ENCODE data around the gene SLC22A23.
A peak's percentile ranks its signal among the peaks of the same experiment; 100 is the strongest.

Gene SLC22A23

DNA sequence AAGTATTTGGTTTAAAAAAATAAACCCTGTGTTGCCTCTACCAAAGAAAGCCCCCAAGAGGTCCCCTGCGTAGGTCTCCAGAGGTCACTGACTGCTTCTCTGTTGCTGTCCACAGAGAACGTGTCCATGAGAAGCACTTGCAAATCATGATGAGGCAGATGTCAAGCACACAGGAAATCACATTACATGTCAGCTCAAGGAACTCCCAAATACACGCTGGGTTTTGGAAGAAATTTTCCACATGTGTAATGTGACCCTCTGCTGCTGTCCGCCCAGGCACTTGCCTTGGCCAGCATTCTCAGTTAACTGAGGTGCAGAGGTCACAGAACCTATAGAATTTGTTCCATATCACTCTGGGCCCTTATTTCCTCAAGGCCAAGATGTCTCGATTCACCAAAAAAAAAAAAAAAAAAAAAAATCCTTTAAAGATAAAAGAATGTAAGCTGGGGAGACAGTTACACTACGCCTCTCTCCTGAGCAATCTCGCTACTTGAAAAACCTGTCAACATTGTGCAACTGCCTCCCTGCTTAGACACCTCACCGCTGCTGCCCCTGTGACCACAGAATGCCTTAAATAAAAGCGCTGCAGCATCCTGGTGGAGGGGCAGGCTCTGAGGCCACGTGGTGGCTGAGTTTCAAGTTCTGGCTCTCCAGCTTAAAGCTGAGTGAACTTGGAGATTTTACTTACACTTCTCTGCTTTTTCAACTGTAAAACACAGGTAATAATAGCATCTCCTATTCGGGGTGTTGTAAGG is 42.3 kb downstream of the SLC22A23 start:
- Histone ChIP-seq H3K4me1 (peaks cover 9 to 27% (median 18%) of the 10 kb centered on the region in 10 experiments), H3K9ac (no peak overlapping the region), H3K36me3 (no peaks in the 10 kb centered on the region), H4K20me1 (no peaks in the 10 kb centered on the region), H3K27me3 (no peaks in the 10 kb centered on the region), H3K27ac (no peak overlapping the region), H3K9me3 (replicated peaks in 1 of 11) (no peaks in the 10 kb centered on the region), H3K4me3 (no peak overlapping the region), H3K4me2 (peak overlapping the region; percentile 9 to 55 (median 37); a peak in 18 of 22 replicates)
- peak in 1 of 11 experiments; percentile 30; a peak in 2 of 22 replicates for TF ChIP-seq Cebpa-rat (IDR thresholded peaks at IDR 0.05)

DNA sequence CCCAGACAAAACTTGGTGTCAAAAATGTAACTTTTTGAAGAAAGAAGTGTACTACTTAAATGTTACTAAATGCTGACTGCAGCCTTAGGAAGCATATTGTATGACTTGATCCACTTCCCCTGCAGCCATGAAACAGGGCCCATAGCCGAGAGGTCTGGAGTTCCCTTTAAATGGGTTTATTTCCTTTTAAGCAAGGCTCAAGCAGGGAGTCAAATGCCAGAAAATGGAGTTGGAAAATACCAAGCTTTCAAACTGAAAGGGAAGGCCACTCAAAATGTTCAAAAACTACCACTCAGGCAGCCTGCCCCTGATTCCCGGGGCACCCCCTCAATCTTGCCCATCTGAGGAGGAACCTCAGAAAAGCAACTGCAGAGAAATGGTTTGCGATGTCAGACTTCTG is 43.3 kb downstream of the SLC22A23 start:
- Histone ChIP-seq H3K36me3 (no peaks in the 10 kb centered on the region), H3K4me1 (peaks cover 10 to 27% (median 18%) of the 10 kb centered on the region in 10 experiments), H4K20me1 (no peaks in the 10 kb centered on the region), H3K4me3 (no peak overlapping the region), H3K4me2 (peak overlapping the region in 2 of 11 experiments; percentile 44 to 69; a peak in 4 of 22 replicates), H3K27ac (no peak overlapping the region; a peak in 1 of 22 replicates), H3K9me3 (replicated peaks in 1 of 11) (no peaks in the 10 kb centered on the region), H3K27me3 (no peaks in the 10 kb centered on the region), H3K9ac (no peak overlapping the region)
- TF ChIP-seq Cebpa-rat (IDR thresholded peaks at IDR 0.05) = no peak

DNA sequence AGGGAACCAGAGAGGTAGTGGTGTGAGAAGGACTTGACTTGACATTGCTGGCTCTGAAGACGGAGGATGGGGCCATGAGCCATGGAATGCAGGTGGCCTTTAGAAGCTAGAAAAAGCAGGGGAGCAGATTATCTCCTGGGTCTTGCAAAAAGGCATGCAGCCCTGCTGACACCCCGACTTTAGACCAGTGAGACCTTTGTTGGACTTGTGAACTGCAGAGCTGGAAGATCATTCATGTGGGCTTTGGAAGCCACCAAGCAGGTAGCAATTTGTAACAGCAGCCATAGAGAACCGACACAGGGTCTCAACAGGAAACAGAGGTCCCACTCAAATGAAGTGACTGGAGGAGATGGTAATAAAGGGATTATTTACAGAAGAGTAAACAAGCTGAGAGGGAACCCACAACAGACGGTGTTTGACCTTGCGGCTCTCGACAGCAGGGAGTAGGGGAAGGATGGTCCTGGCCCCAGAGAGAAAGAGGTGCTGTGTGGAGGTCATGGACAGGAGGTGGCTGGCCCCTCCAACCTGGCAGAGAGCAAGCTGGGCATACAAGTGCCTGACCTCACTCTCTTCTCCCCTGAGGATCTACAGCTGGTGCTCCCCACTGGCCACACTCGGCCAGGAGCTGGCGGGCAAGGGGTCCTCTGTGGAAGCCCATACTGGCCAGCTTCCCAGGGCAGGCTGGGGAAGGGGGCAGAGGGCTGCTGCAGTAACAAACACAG is 43.9 kb downstream of the SLC22A23 start:
- Histone ChIP-seq H3K36me3 (no peaks in the 10 kb centered on the region), H3K4me2 (peak overlapping the region in 2 of 11 experiments; percentile 44 to 69; a peak in 4 of 22 replicates), H4K20me1 (no peaks in the 10 kb centered on the region), H3K9ac (0 out of 22 replicates have a peak overlapping the region, but pooled peaks of 1 of the 11 experiments have one; percentile 6), H3K27me3 (no peaks in the 10 kb centered on the region), H3K4me3 (no peak overlapping the region), H3K4me1 (peaks cover 10 to 27% (median 18%) of the 10 kb centered on the region in 10 experiments), H3K9me3 (replicated peaks in 1 of 11) (no peaks in the 10 kb centered on the region), H3K27ac (peak overlapping the region in 2 of 11 experiments; percentile 19 to 27; a peak in 2 of 22 replicates)
- no peak for TF ChIP-seq Cebpa-rat (IDR thresholded peaks at IDR 0.05)

DNA sequence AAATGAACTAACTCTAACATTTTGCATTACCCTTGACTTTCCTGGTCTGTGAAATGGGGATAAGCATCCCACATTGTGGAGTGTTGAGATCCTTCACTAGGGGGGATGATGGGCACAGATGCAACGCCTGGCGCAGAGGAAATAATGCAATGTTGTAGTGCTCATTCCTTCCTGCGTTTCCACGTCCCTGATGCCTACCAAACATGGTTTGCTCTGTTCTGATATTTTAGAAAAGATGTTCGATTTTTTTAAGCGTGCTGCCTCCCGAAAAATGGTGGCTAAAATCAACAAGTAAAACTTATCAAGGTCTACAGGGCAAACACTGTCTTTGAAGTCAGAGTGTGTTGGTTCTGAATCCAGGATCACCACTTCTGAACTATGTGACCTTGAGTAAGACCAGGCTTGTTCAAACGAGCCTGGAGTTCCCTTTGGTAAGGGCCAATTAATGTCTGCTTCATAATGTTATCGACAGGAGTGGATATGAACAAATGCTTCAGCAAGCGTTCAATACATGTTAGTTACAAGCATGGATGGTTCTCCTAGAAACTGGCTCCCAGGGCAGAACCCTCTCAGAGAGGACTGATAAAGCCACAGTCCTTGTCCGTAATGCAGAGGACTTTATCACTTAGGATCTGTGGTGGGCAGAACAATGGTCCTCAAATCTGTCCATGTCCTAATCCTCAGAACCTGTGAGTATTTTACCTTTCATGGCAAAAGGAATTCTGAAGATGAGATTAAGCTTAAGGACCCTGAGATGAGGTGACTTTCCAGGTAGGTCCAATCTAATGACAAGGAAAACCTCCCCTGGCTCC is 44.7 kb downstream of the SLC22A23 start:
- Histone ChIP-seq H3K27me3 (no peaks in the 10 kb centered on the region), H3K27ac (no peak overlapping the region), H3K9ac (no peak overlapping the region), H4K20me1 (no peaks in the 10 kb centered on the region), H3K9me3 (replicated peaks in 1 of 11) (no peaks in the 10 kb centered on the region), H3K4me1 (peaks cover 10 to 27% (median 18%) of the 10 kb centered on the region in 10 experiments), H3K4me2 (peak overlapping the region in 1 of 11 experiments; percentile 69; a peak in 1 of 22 replicates), H3K36me3 (no peaks in the 10 kb centered on the region), H3K4me3 (no peak overlapping the region)
- TF ChIP-seq Cebpa-rat (IDR thresholded peaks at IDR 0.05) = no peak

DNA sequence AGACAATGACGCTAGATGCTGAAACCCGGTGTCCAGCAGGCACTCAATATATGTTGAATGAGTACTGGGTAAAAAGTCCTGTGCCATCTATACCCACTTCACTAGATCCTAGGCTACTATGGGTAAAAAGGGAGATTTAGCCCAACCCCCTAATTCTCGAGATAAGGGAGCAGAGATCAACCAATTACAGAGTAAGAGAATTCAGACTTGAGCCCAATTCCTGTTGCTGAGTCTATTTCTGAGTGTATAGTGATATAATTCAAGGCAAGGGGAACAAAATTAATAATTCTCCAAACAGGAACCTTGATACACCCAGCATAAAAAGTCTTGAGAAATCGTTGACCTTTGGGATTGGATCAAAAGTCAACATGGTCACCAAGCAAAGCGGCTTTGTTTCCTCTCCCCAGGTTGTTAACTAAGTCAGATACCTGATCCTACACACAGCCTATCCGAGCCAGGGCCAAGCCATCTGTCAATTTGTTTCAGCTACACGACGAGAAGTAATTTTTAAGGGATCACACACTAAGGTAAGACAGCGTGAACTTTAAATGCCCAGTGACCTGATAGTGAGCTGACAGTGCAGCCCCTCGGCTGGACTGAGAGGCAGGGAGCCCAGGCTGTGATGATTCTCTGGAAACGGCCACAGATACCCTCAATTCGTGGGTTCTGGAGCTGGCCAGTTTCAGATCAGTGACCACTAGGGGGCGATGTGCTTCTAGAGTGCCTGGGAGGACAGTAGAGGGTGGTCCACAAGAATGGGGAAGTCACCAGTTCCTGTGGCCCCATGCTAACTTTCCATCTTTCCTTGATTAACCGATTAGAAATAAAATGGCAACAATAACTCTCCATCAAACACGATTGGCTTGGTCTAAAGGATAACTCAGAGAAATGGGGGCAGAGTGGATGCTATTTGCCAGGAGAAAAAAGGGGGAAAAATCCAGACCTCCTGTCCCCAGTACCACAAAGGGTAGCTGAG is 46.2 kb downstream of the SLC22A23 start:
- H3K9me3 ChIP-seq (replicated peaks in 1 of 11) = no peaks in the 10 kb centered on the region
- H3K27me3 ChIP-seq = no peaks in the 10 kb centered on the region
- H3K4me1 ChIP-seq = peaks cover 10 to 40% (median 19%) of the 10 kb centered on the region in 10 experiments
- TF ChIP-seq Cebpa-rat (IDR thresholded peaks at IDR 0.05) = no peak
- peak overlapping the region in 1 of 11 experiments; percentile 12; a peak in 1 of 22 replicates for H3K4me2 ChIP-seq
- H3K36me3 ChIP-seq = no peaks in the 10 kb centered on the region
- no peaks in the 10 kb centered on the region for H4K20me1 ChIP-seq
- H3K9ac ChIP-seq = no peak overlapping the region
- H3K4me3 ChIP-seq = no peak overlapping the region
- no peak overlapping the region for H3K27ac ChIP-seq

DNA sequence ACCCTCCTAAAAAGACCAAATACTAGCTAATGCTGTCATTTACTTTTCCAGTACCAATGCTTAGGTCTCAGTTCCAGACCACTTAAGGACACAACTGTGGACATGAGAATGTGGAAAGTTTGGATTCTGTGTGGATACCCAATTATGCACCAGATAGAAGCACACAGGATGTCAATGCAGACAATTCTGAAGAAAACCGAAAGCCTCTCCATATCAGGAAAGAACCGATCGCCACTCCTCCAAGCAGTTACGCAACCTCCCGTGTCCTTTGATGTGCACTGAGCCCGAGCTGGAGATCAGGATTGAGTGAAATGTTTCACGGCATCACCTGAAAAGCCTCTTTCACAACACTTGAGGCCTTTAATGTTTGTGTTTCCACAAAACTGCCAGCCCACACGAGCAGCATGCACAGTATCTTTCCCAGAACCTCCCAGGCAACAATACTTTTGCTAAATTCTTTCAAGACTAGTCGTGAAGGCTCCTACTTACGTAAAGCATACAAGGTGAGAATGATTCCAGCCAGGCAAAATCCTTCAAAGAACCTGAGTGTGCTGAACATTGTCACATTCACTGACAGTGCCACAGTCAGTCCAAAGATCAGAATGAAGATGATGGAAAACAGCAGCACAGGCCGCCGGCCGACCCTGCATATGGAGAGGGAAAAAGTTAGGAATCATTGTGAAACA is 47.0 kb downstream of the SLC22A23 start:
- no peaks in the 10 kb centered on the region for H4K20me1 ChIP-seq
- H3K4me1 ChIP-seq = peaks cover 8 to 45% (median 14%) of the 10 kb centered on the region in 10 experiments
- peak overlapping the region in 6 of 11 experiments; percentile 0 to 43 (median 8); a peak in 7 of 22 replicates for H3K4me2 ChIP-seq
- TF ChIP-seq Cebpa-rat (IDR thresholded peaks at IDR 0.05) = peak in 9 of 11 experiments; percentile 55 to 91 (median 73); a peak in 15 of 22 replicates
- no peak overlapping the region for H3K27ac ChIP-seq
- H3K36me3 ChIP-seq = no peaks in the 10 kb centered on the region
- H3K9ac ChIP-seq = no peak overlapping the region
- no peak overlapping the region for H3K4me3 ChIP-seq
- H3K27me3 ChIP-seq = no peaks in the 10 kb centered on the region
- H3K9me3 ChIP-seq (replicated peaks in 1 of 11) = no peaks in the 10 kb centered on the region

DNA sequence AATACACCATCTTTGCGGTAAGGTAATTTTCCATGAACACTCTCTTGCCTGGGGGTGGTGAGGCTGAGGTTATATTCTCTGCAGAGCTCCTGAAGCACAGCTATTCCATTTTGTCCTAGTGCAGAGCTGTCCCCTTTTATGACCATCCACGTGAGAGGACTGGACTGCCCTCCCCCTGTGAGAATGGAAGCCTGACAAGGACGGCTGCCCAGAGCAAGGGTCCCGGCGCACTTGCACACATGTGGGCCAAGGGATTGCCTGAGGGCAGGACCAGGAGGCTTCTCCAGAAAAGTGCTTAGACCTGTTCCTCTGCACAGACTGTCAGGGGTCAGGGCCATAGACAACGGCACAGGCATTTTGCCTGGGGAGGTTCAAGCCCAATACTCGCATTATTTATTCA is 48.2 kb downstream of the SLC22A23 start:
- Histone ChIP-seq H3K4me1 (peaks cover 0 to 45% (median 8%) of the 10 kb centered on the region in 10 experiments; a peak in 12 of 20 replicates), H3K9ac (no peak overlapping the region), H3K4me3 (no peak overlapping the region), H3K4me2 (no peak overlapping the region), H3K27ac (no peak overlapping the region), H3K27me3 (no peaks in the 10 kb centered on the region), H3K9me3 (replicated peaks in 1 of 11) (no peaks in the 10 kb centered on the region), H3K36me3 (no peaks in the 10 kb centered on the region), H4K20me1 (no peaks in the 10 kb centered on the region)
- no peak for TF ChIP-seq Cebpa-rat (IDR thresholded peaks at IDR 0.05)

Data from BLaER1 treated with 17β-estradiol and CSF1 and Interleukin-3, amounts not matched to agents 10 nM and 100 nM (cell line).